ENCODE measurements around the gene ZFR.
"Not testable (repeated sequence)": the region's sequence is repeated elsewhere in the genome, so short reads cannot be mapped to it uniquely, and the experiment has no call there.

ZFR gene

GRCh38 chr5:32369032-32369431 lies 75.5 kb downstream of the ZFR start:
- no peaks in the 10 kb centered on the region for H3K4me1 ChIP-seq (ENCODE audit: control insufficient read depth in 1 of 2, insufficient read depth in 2 of 2, low read length in 2 of 2)
- no peaks in the 10 kb centered on the region for H3K9me3 ChIP-seq (ENCODE audit: control insufficient read depth in 1 of 2, low read length in 2 of 2)
- peaks cover 15 to 46% of the 10 kb centered on the region in 2 donors for H3K36me3 ChIP-seq (ENCODE audit: control insufficient read depth in 1 of 2, insufficient read depth in 2 of 2, low read length in 2 of 2)

GRCh38 chr5:32367271-32367670 lies 77.3 kb downstream of the ZFR start:
- H3K27me3 ChIP-seq (ENCODE audit: control insufficient read depth in 1 of 2, insufficient read depth in 2 of 2, low read length in 2 of 2); H3K27ac ChIP-seq (ENCODE audit: low read depth, low read length); H3K4me1 ChIP-seq (ENCODE audit: control insufficient read depth in 1 of 2, insufficient read depth in 2 of 2, low read length in 2 of 2); H3K4me3 ChIP-seq (ENCODE audit: low read depth in 1 of 2, low read length in 2 of 2); H3K9me3 ChIP-seq (ENCODE audit: control insufficient read depth in 1 of 2, low read length in 2 of 2); H3K9ac ChIP-seq (ENCODE audit: low read depth in 1 of 2, low read length in 2 of 2): not testable (repeated sequence)
- H3K36me3 ChIP-seq (ENCODE audit: control insufficient read depth in 1 of 2, insufficient read depth in 2 of 2, low read length in 2 of 2) = peaks cover 15 to 49% of the 10 kb centered on the region in 2 donors

More at GRCh38 chr5:32369032-32369431, 75.5 kb downstream of the ZFR start:
- Histone ChIP-seq H3K27me3 (ENCODE audit: control insufficient read depth in 1 of 2, insufficient read depth in 2 of 2, low read length in 2 of 2) (no peaks in the 10 kb centered on the region), H3K27ac (ENCODE audit: low read depth, low read length) (no peak overlapping the region), H3K9ac (ENCODE audit: low read depth in 1 of 2, low read length in 2 of 2) (no peak overlapping the region), H3K4me3 (ENCODE audit: low read depth in 1 of 2, low read length in 2 of 2) (no peak overlapping the region)

GRCh38 chr5:32365623-32366022 lies 78.9 kb downstream of the ZFR start:
- no peak overlapping the region for H3K27ac ChIP-seq (ENCODE audit: low read depth, low read length)
- H3K9me3 ChIP-seq (ENCODE audit: control insufficient read depth in 1 of 2, low read length in 2 of 2) = no peaks in the 10 kb centered on the region
- H3K36me3 ChIP-seq (ENCODE audit: control insufficient read depth in 1 of 2, insufficient read depth in 2 of 2, low read length in 2 of 2) = peaks cover 8 to 43% of the 10 kb centered on the region in 2 donors
- H3K9ac ChIP-seq (ENCODE audit: low read depth in 1 of 2, low read length in 2 of 2) = no peak overlapping the region
- H3K4me3 ChIP-seq (ENCODE audit: low read depth in 1 of 2, low read length in 2 of 2) = no peak overlapping the region
- H3K4me1 ChIP-seq (ENCODE audit: control insufficient read depth in 1 of 2, insufficient read depth in 2 of 2, low read length in 2 of 2) = no peaks in the 10 kb centered on the region
- H3K27me3 ChIP-seq (ENCODE audit: control insufficient read depth in 1 of 2, insufficient read depth in 2 of 2, low read length in 2 of 2) = no peaks in the 10 kb centered on the region

- Histone ChIP-seq H3K27ac (ENCODE audit: low read depth, low read length) (no peak overlapping the region), H3K4me1 (ENCODE audit: control insufficient read depth in 1 of 2, insufficient read depth in 2 of 2, low read length in 2 of 2) (no peaks in the 10 kb centered on the region), H3K27me3 (ENCODE audit: control insufficient read depth in 1 of 2, insufficient read depth in 2 of 2, low read length in 2 of 2) (no peaks in the 10 kb centered on the region), H3K9me3 (ENCODE audit: control insufficient read depth in 1 of 2, low read length in 2 of 2) (no peaks in the 10 kb centered on the region), H3K36me3 (ENCODE audit: control insufficient read depth in 1 of 2, insufficient read depth in 2 of 2, low read length in 2 of 2) (peaks cover 8 to 33% of the 10 kb centered on the region in 2 donors), H3K4me3 (ENCODE audit: low read depth in 1 of 2, low read length in 2 of 2) (no peak overlapping the region), H3K9ac (ENCODE audit: low read depth in 1 of 2, low read length in 2 of 2) (no peak overlapping the region)
Measured at GRCh38 chr5:32363030-32363429, 81.5 kb downstream of the ZFR start.

GRCh38 chr5:32362527-32362926 lies 82.0 kb downstream of the ZFR start:
- H3K9me3 ChIP-seq (ENCODE audit: control insufficient read depth in 1 of 2, low read length in 2 of 2) = no peaks in the 10 kb centered on the region

GRCh38 chr5:32360906-32361305 lies 83.6 kb downstream of the ZFR start:
- H3K27ac ChIP-seq (ENCODE audit: low read depth, low read length) = no peak overlapping the region
- H3K9ac ChIP-seq (ENCODE audit: low read depth in 1 of 2, low read length in 2 of 2) = no peak overlapping the region
- peaks cover 8 to 46% of the 10 kb centered on the region in 2 donors for H3K36me3 ChIP-seq (ENCODE audit: control insufficient read depth in 1 of 2, insufficient read depth in 2 of 2, low read length in 2 of 2)
- H3K4me3 ChIP-seq (ENCODE audit: low read depth in 1 of 2, low read length in 2 of 2) = no peak overlapping the region
- H3K27me3 ChIP-seq (ENCODE audit: control insufficient read depth in 1 of 2, insufficient read depth in 2 of 2, low read length in 2 of 2) = no peaks in the 10 kb centered on the region
- H3K4me1 ChIP-seq (ENCODE audit: control insufficient read depth in 1 of 2, insufficient read depth in 2 of 2, low read length in 2 of 2) = no peaks in the 10 kb centered on the region
- no peaks in the 10 kb centered on the region for H3K9me3 ChIP-seq (ENCODE audit: control insufficient read depth in 1 of 2, low read length in 2 of 2)

More at GRCh38 chr5:32362527-32362926, 82.0 kb downstream of the ZFR start:
- Histone ChIP-seq H3K36me3 (ENCODE audit: control insufficient read depth in 1 of 2, insufficient read depth in 2 of 2, low read length in 2 of 2) (peaks cover 8 to 38% of the 10 kb centered on the region in 2 donors), H3K9ac (ENCODE audit: low read depth in 1 of 2, low read length in 2 of 2) (no peak overlapping the region), H3K27me3 (ENCODE audit: control insufficient read depth in 1 of 2, insufficient read depth in 2 of 2, low read length in 2 of 2) (no peaks in the 10 kb centered on the region), H3K27ac (ENCODE audit: low read depth, low read length) (no peak overlapping the region), H3K4me3 (ENCODE audit: low read depth in 1 of 2, low read length in 2 of 2) (no peak overlapping the region), H3K4me1 (ENCODE audit: control insufficient read depth in 1 of 2, insufficient read depth in 2 of 2, low read length in 2 of 2) (no peaks in the 10 kb centered on the region)

- H3K4me3 ChIP-seq (ENCODE audit: low read depth in 1 of 2, low read length in 2 of 2) = no peak overlapping the region
- no peaks in the 10 kb centered on the region for H3K4me1 ChIP-seq (ENCODE audit: control insufficient read depth in 1 of 2, insufficient read depth in 2 of 2, low read length in 2 of 2)
- no peaks in the 10 kb centered on the region for H3K27me3 ChIP-seq (ENCODE audit: control insufficient read depth in 1 of 2, insufficient read depth in 2 of 2, low read length in 2 of 2)
- H3K27ac ChIP-seq (ENCODE audit: low read depth, low read length) = no peak overlapping the region
- H3K36me3 ChIP-seq (ENCODE audit: control insufficient read depth in 1 of 2, insufficient read depth in 2 of 2, low read length in 2 of 2) = peaks cover 8 to 49% of the 10 kb centered on the region in 2 donors
- no peak overlapping the region for H3K9ac ChIP-seq (ENCODE audit: low read depth in 1 of 2, low read length in 2 of 2)
- no peaks in the 10 kb centered on the region for H3K9me3 ChIP-seq (ENCODE audit: control insufficient read depth in 1 of 2, low read length in 2 of 2)
Measured at GRCh38 chr5:32358611-32359010, 85.9 kb downstream of the ZFR start.

- H3K9me3 ChIP-seq (ENCODE audit: control insufficient read depth in 1 of 2, low read length in 2 of 2) = no peaks in the 10 kb centered on the region
- no peaks in the 10 kb centered on the region for H3K4me1 ChIP-seq (ENCODE audit: control insufficient read depth in 1 of 2, insufficient read depth in 2 of 2, low read length in 2 of 2)
- H3K9ac ChIP-seq (ENCODE audit: low read depth in 1 of 2, low read length in 2 of 2) = no peak overlapping the region
- no peaks in the 10 kb centered on the region for H3K27me3 ChIP-seq (ENCODE audit: control insufficient read depth in 1 of 2, insufficient read depth in 2 of 2, low read length in 2 of 2)
- no peak overlapping the region for H3K4me3 ChIP-seq (ENCODE audit: low read depth in 1 of 2, low read length in 2 of 2)
- H3K27ac ChIP-seq (ENCODE audit: low read depth, low read length) = no peak overlapping the region
- peaks cover 12 to 45% of the 10 kb centered on the region in 2 donors for H3K36me3 ChIP-seq (ENCODE audit: control insufficient read depth in 1 of 2, insufficient read depth in 2 of 2, low read length in 2 of 2)
Measured at GRCh38 chr5:32357658-32358057, 86.9 kb downstream of the ZFR start.

- Histone ChIP-seq H3K27ac (ENCODE audit: low read depth, low read length) (no peak overlapping the region), H3K4me1 (ENCODE audit: control insufficient read depth in 1 of 2, insufficient read depth in 2 of 2, low read length in 2 of 2) (no peaks in the 10 kb centered on the region), H3K36me3 (ENCODE audit: control insufficient read depth in 1 of 2, insufficient read depth in 2 of 2, low read length in 2 of 2) (peaks cover 5 to 35% of the 10 kb centered on the region in 2 donors)
Measured at GRCh38 chr5:32355686-32356085, 88.9 kb downstream of the ZFR start.

GRCh38 chr5:32353420-32353819 lies 91.1 kb downstream of the ZFR start:
- Histone ChIP-seq H3K4me3 (ENCODE audit: low read depth in 1 of 2, low read length in 2 of 2) (no peak overlapping the region), H3K9me3 (ENCODE audit: control insufficient read depth in 1 of 2, low read length in 2 of 2) (no peaks in the 10 kb centered on the region), H3K27ac (ENCODE audit: low read depth, low read length) (no peak overlapping the region), H3K27me3 (ENCODE audit: control insufficient read depth in 1 of 2, insufficient read depth in 2 of 2, low read length in 2 of 2) (no peaks in the 10 kb centered on the region), H3K4me1 (ENCODE audit: control insufficient read depth in 1 of 2, insufficient read depth in 2 of 2, low read length in 2 of 2) (no peaks in the 10 kb centered on the region), H3K9ac (ENCODE audit: low read depth in 1 of 2, low read length in 2 of 2) (no peak overlapping the region), H3K36me3 (ENCODE audit: control insufficient read depth in 1 of 2, insufficient read depth in 2 of 2, low read length in 2 of 2) (peaks cover 5 to 25% of the 10 kb centered on the region in 2 donors)

More at GRCh38 chr5:32355686-32356085, 88.9 kb downstream of the ZFR start:
- Histone ChIP-seq H3K9me3 (ENCODE audit: control insufficient read depth in 1 of 2, low read length in 2 of 2) (no peaks in the 10 kb centered on the region), H3K27me3 (ENCODE audit: control insufficient read depth in 1 of 2, insufficient read depth in 2 of 2, low read length in 2 of 2) (no peaks in the 10 kb centered on the region), H3K4me3 (ENCODE audit: low read depth in 1 of 2, low read length in 2 of 2) (no peak overlapping the region), H3K9ac (ENCODE audit: low read depth in 1 of 2, low read length in 2 of 2) (no peak overlapping the region)

- no peak overlapping the region for H3K9ac ChIP-seq (ENCODE audit: low read depth in 1 of 2, low read length in 2 of 2)
- no peak overlapping the region for H3K27ac ChIP-seq (ENCODE audit: low read depth, low read length)
- H3K4me1 ChIP-seq (ENCODE audit: control insufficient read depth in 1 of 2, insufficient read depth in 2 of 2, low read length in 2 of 2) = no peaks in the 10 kb centered on the region
- H3K4me3 ChIP-seq (ENCODE audit: low read depth in 1 of 2, low read length in 2 of 2) = no peak overlapping the region
- H3K36me3 ChIP-seq (ENCODE audit: control insufficient read depth in 1 of 2, insufficient read depth in 2 of 2, low read length in 2 of 2) = peaks cover 5 to 21% of the 10 kb centered on the region in 2 donors
- H3K9me3 ChIP-seq (ENCODE audit: control insufficient read depth in 1 of 2, low read length in 2 of 2) = no peaks in the 10 kb centered on the region
- no peaks in the 10 kb centered on the region for H3K27me3 ChIP-seq (ENCODE audit: control insufficient read depth in 1 of 2, insufficient read depth in 2 of 2, low read length in 2 of 2)
Measured at GRCh38 chr5:32352685-32353084, 91.9 kb downstream of the ZFR start.

Data from duodenal mucosa (tissue), 2 donors.